GM19238 (cell line): Measurements from ENCODE around the gene AHI1.

ENCODE experiments used
- DNase-seq: peaks from one replicate; pipeline ENCODE4 v3.0.0; 2011; ENCODE audit warnings: low spot score; ENCODE audit not compliant: insufficient read length

AHI1 gene

GRCh38 chr6:135497412-135498184 lies at the start of gene AHI1:
AHI1 (minus strand) TSS chr6:135497740; CDS start chr6:135492237, 5,503 bp downstream.
- peak; percentile 64 for DNase-seq

GRCh38 chr6:135546680-135547418 lies 49.3 kb upstream of the AHI1 start:
- DNase-seq = no peak

GRCh38 chr6:135546206-135546605 lies 48.7 kb upstream of the AHI1 start:
- no peak for DNase-seq

GRCh38 chr6:135540207-135540840 lies 42.8 kb upstream of the AHI1 start:
- DNase-seq = no peak

GRCh38 chr6:135537741-135538301 lies 40.3 kb upstream of the AHI1 start:
- no peak for DNase-seq

- peak; percentile 3 for DNase-seq
These were observed 38.5 kb upstream of the AHI1 start for GRCh38 chr6:135535989-135536414.

- DNase-seq = no peak
These were observed 37.3 kb upstream of the AHI1 start for GRCh38 chr6:135534773-135535380.

GRCh38 chr6:135532559-135532958 lies 35.0 kb upstream of the AHI1 start:
- DNase-seq = no peak

- DNase-seq = no peak
These were observed 34.5 kb upstream of the AHI1 start for GRCh38 chr6:135531954-135532490.

GRCh38 chr6:135530113-135530512 lies 32.6 kb upstream of the AHI1 start:
- DNase-seq = no peak

GRCh38 chr6:135527960-135528249 lies 30.4 kb upstream of the AHI1 start:
- DNase-seq = no peak

GRCh38 chr6:135527116-135527959 lies 29.8 kb upstream of the AHI1 start:
- DNase-seq = no peak

GRCh38 chr6:135525594-135525993 lies 28.1 kb upstream of the AHI1 start:
- DNase-seq = no peak

- DNase-seq = no peak
These were observed 25.6 kb upstream of the AHI1 start for GRCh38 chr6:135522965-135523692.

GRCh38 chr6:135521431-135521830 lies 23.9 kb upstream of the AHI1 start:
- DNase-seq = no peak

- DNase-seq = no peak
These were observed 23.2 kb upstream of the AHI1 start for GRCh38 chr6:135520781-135521180.

- no peak for DNase-seq
These were observed 21.8 kb upstream of the AHI1 start for GRCh38 chr6:135519348-135519747.

GRCh38 chr6:135517527-135517926 lies 20.0 kb upstream of the AHI1 start:
- no peak for DNase-seq

GRCh38 chr6:135514706-135515105 lies 17.2 kb upstream of the AHI1 start:
- DNase-seq = no peak
